Body of pancreas (tissue), 4 donors: ENCODE data around the gene MFAP5. TPM values are rescaled to one million over a fixed set of nuclear protein-coding genes. Genes with fewer than 3 reads are reported as not detected.

Source experiments
- ATAC-seq: fragments of 150-250 bp; one replicate; pipeline ENCODE4 v1.9.1; 2016
- DNase-seq, 4 donors: peaks; one replicate each; pipeline ENCODE4 v3.0.0-alpha.2; 2019
- H3K27ac ChIP-seq, 4 donors: fragments of 200-600 bp; sonication (generic); 1 replicate in 3 of 4; 2 replicates in 1 of 4; pipeline versions ENCODE4 v1.5.1 to v1.6.1; 2016 to 2019; ENCODE audit warnings: mild to moderate bottlenecking in 1 of 4, mixed read lengths in 1 of 4, moderate library complexity in 1 of 4
- H3K27me3 ChIP-seq, 2 donors: fragments of 200-600 bp; sonication (generic); one replicate each; pipeline ENCODE4 v1.6.0; 2016; ENCODE audit warnings: mild to moderate bottlenecking in 1 of 2
- H3K36me3 ChIP-seq, 2 donors: fragments of 200-600 bp; sonication (generic); replicated peaks in 1 of 2; 2 replicates each; pipeline ENCODE4 v1.5.1; 2016; ENCODE audit warnings: low read depth in 2 of 2; ENCODE audit not compliant: insufficient read depth in 1 of 2
- H3K4me1 ChIP-seq: fragments of 200-600 bp; sonication (generic); one replicate; pipeline ENCODE4 v1.6.0; 2016
- H3K4me3 ChIP-seq, 2 donors: fragments of 200-600 bp; sonication (generic); 1 replicate in 1 of 2; 2 replicates in 1 of 2; pipeline ENCODE4 v1.5.1; 2016 to 2019
- H3K9me3 ChIP-seq, 3 donors: fragments of 200-600 bp; sonication (generic); 1 replicate in 2 of 3; 2 replicates in 1 of 3; pipeline ENCODE4 v1.5.1; 2016
- CTCF ChIP-seq, 7 experiments: fragments of 450-650 bp in 4 of 7; fragments of 200-600 bp in 3 of 7; sonication (generic) in 3 of 7; IDR thresholded peaks; one replicate each; pipeline ENCODE4 v1.5.1; 2016 to 2019; ENCODE audit warnings: antibody characterized with exemption in 7 of 7
- POLR2A ChIP-seq, 3 donors: fragments of 450-650 bp; IDR thresholded peaks; one replicate each; pipeline ENCODE4 v1.6.1; 2016; ENCODE audit warnings: antibody characterized with exemption in 3 of 3, mild to moderate bottlenecking in 2 of 3
- WGBS, 2 donors: methylation state at CpG; one replicate each; pipeline ENCODE4 v1.1.5; 2017; 5-methylcytosine and 5-hydroxymethylcytosine counted together
- intact Hi-C: fragments of 100-400 bp; cut with DNase I; formaldehyde crosslinking; loops from one replicate; pipeline ENCODE4 v1.15.1; 2023
- total RNA-seq, 2 donors: library from RNA; depleted of rRNA; stranded (reverse); fragments of >200 nt; gene quantifications; one replicate each; pipeline ENCODE4 v1.1.0, GENCODE V29; 2016

Gene MFAP5
- total RNA-seq, 2 donors from 2014 or later = 17.9 to 33.0 TPM

DNA sequence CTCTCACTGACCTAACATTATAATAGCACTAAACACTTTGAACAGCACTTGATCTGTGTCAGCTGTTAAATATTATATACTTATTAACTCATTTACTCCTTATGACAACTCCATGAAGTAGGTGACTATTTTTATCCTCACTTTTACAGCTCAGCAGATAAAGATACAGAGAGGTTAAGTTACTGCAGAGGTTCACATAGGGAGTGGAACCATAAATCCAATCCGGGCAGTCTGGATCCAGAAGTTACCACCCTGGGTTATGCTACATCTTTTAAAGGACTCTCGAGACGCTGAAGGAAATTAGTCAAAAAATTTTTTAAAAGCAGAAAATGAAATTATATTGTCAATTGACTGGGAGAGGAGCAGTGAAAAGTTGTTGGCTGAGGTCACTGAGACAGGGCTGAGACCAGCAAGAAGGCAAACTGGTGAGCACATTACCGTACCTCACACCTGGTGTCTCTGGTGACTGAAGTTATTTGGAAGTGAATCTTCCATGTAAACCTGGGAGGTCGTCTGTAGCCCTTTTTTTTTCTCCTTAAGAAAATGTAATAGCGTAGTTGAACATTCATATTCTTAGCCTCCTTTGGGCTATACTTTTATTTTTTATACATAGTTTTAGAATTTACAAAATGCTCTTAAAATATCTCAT, 33.9 kb upstream of the MFAP5 start:
- no peaks in the 10 kb centered on the region for H3K27me3 ChIP-seq
- peaks cover 13% of the 10 kb centered on the region for H3K4me1 ChIP-seq
- WGBS, 2 donors = 16 to 21% methylated on average over 6 of the region's 6 CpGs
- intact Hi-C loops = no loop called here
- no peak for ATAC-seq
- TF ChIP-seq CTCF (IDR thresholded peaks at IDR 0.05) (no peak), POLR2A (IDR thresholded peaks at IDR 0.05) (no peak)
- H3K4me3 ChIP-seq = no peak overlapping the region
- H3K27ac ChIP-seq = peak overlapping the region in 3 of 4 donors; percentile 61 to 89 (median 72)
- no peaks in the 10 kb centered on the region for H3K36me3 ChIP-seq
- H3K9me3 ChIP-seq = no peaks in the 10 kb centered on the region
- no peak for DNase-seq

GRCh38 chr12:8695116-8695515, 32.5 kb upstream of the MFAP5 start:
- no peaks in the 10 kb centered on the region for H3K36me3 ChIP-seq
- intact Hi-C loops = no loop called here
- WGBS, 2 donors = 78 to 86% methylated on average over 8 to 10 of the region's 10 CpGs

DNA sequence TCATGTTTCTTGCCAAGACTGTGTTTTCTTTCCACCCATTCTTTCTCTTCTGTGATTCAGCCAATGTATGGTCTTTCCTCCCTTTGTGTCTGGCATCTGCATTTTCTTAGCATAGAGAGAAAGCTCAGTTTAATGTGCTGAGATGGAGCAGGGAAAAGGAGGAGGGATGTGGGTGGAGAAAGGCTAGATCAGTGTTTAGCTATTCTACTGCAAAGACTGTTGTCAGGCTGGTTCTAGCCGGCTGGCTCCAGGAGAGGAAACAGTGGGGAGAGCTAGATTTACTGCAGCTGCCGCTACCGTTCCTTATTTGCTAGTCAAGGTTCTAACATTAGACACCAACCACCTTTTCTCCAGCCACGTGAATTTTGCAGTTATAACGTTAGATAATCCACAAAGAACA, 29.9 kb upstream of the MFAP5 start:
- intact Hi-C loops = no loop called here
- Histone ChIP-seq H3K27ac (peak overlapping the region in 1 of 4 donors; percentile 15), H3K9me3 (no peaks in the 10 kb centered on the region), H3K36me3 (no peaks in the 10 kb centered on the region), H3K27me3 (no peaks in the 10 kb centered on the region), H3K4me1 (peaks cover 4% of the 10 kb centered on the region), H3K4me3 (no peak overlapping the region)
- TF ChIP-seq CTCF (IDR thresholded peaks at IDR 0.05) (no peak), POLR2A (IDR thresholded peaks at IDR 0.05) (no peak)
- DNase-seq (peak in 2 of 4 donors; percentile 10 to 35), ATAC-seq (no peak)
- 4 to 7% methylated on average over 5 of the region's 5 CpGs for WGBS, 2 donors

More at GRCh38 chr12:8695116-8695515, 32.5 kb upstream of the MFAP5 start:
- DNase-seq = no peak
- Histone ChIP-seq H3K4me1 (peaks cover 13% of the 10 kb centered on the region), H3K27ac (no peak overlapping the region), H3K9me3 (no peaks in the 10 kb centered on the region), H3K27me3 (no peaks in the 10 kb centered on the region), H3K4me3 (no peak overlapping the region)
- TF ChIP-seq CTCF (IDR thresholded peaks at IDR 0.05) = no peak
- ATAC-seq = no peak

DNA sequence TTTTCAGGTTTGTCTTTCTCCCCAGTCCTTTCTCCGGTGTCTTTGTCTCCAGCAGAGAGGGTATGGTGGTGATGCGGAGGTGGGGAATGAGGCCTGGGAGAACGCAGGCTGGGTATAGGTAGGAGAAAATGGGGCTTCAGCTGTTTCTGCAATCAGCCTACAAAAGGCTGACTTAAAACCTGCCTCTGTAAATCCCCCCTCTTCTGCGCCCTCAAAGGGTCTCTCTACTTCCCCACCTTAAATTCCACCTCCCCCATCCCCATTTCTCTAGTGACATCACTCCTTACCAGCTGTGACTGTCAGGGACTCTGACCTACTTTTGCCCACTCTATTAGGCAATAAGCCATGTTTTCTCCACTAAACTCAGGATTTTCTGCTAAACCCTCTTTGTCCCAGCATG, 27.1 kb upstream of the MFAP5 start:
- no peak for TF ChIP-seq POLR2A (IDR thresholded peaks at IDR 0.05)
- TF ChIP-seq CTCF (IDR thresholded peaks at IDR 0.05) = no peak
- peaks cover 4% of the 10 kb centered on the region for H3K4me1 ChIP-seq
- intact Hi-C loops = no loop called here
- no peak for DNase-seq
- ATAC-seq = no peak
- H3K9me3 ChIP-seq = no peaks in the 10 kb centered on the region
- H3K36me3 ChIP-seq = no peaks in the 10 kb centered on the region
- WGBS, 2 donors = 85 to 86% methylated on average over 4 of the region's 4 CpGs
- no peak overlapping the region for H3K4me3 ChIP-seq
- H3K27me3 ChIP-seq = no peaks in the 10 kb centered on the region
- no peak overlapping the region for H3K27ac ChIP-seq
